Measurements from ENCODE around the gene ZNF789. TPM values are rescaled to one million over a fixed set of nuclear protein-coding genes. Genes with fewer than 3 reads are reported as not detected.

ZNF789 gene
- polyA plus RNA-seq, 1 of the 3 experiments (the other 2 are of a cell fraction), result 27.7 TPM

GRCh38 chr7:99485094-99485493 lies 12.4 kb downstream of the ZNF789 start:
- Histone ChIP-seq H3K9ac (no peak overlapping the region), H3K79me2 (ENCODE audit: insufficient read depth) (peaks cover 20% of the 10 kb centered on the region; the same call in 1 of the 2 replicates), H3K4me1 (ENCODE audit: control insufficient read depth in 1 of 2, insufficient read depth in 2 of 2, low read depth in 1 of 2, low read length in 1 of 2) (no peaks in the 10 kb centered on the region; a peak in 1 of 4 replicates), H4K20me1 (ENCODE audit: insufficient read depth) (no peaks in the 10 kb centered on the region), H3K9me3 (no peaks in the 10 kb centered on the region), H3K27me3 (ENCODE audit: insufficient read depth) (no peaks in the 10 kb centered on the region), H3K4me2 (no peak overlapping the region), H3K9me2 (no peaks in the 10 kb centered on the region), H3K36me3 (replicated peaks in 1 of 2; ENCODE audit: control insufficient read depth in 1 of 2, insufficient read depth in 2 of 2, low read length in 1 of 2) (peaks cover 20 to 40% of the 10 kb centered on the region in 2 experiments), H3K27ac (ENCODE audit: low read depth in 2 of 2, low read length in 1 of 2) (no peak overlapping the region), H2AFZ (ENCODE audit: low read depth) (no peak overlapping the region), H3K4me3 (ENCODE audit: low read depth in 2 of 2, low read length in 1 of 2) (no peak overlapping the region), H3F3A (replicated peaks; ENCODE audit: insufficient read depth) (peaks cover 7% of the 10 kb centered on the region)
- POLR2A ChIA-PET, result no interaction called here
- DNase-seq, result no peak
- CTCF ChIA-PET, result no interaction called here
- 93% methylated on average over 5 of the region's 5 CpGs for WGBS (ENCODE audit: low lambda C conversion rate)
- TF ChIP-seq CHD2 (IDR thresholded peaks at IDR 0.05; ENCODE audit: low read length, partially characterized antibody) (no peak), MAX (IDR thresholded peaks at IDR 0.05; ENCODE audit: low read depth) (no peak), PBX3 (IDR thresholded peaks at IDR 0.05) (no peak), FOXM1 (IDR thresholded peaks at IDR 0.05; ENCODE audit: low read depth) (no peak)

GRCh38 chr7:99489235-99489634 lies 16.5 kb downstream of the ZNF789 start:
- no peak overlapping the region for H3K4me3 ChIP-seq (ENCODE audit: low read depth in 2 of 2, low read length in 1 of 2)
- ChIA-PET CTCF (interaction anchor here (0.7 kb wide), 1 partner anchor 24 kb away, joined by 3 read pairs; the partner anchor contains the start of gene ATP5MF), POLR2A (no interaction called here)
- H3K79me2 ChIP-seq (ENCODE audit: insufficient read depth), result peaks cover 36% of the 10 kb centered on the region
- H3K36me3 ChIP-seq (replicated peaks in 1 of 2; ENCODE audit: control insufficient read depth in 1 of 2, insufficient read depth in 2 of 2, low read length in 1 of 2), result peaks cover 16 to 30% of the 10 kb centered on the region in 2 experiments
- peaks cover 9% of the 10 kb centered on the region; the same call in 1 of the 2 replicates for H3K9me3 ChIP-seq
- no peaks in the 10 kb centered on the region for H3K27me3 ChIP-seq (ENCODE audit: insufficient read depth)
- H3K9me2 ChIP-seq, result no peaks in the 10 kb centered on the region
- DNase-seq, result no peak
- no peak overlapping the region for H2AFZ ChIP-seq (ENCODE audit: low read depth)
- H3K9ac ChIP-seq, result no peak overlapping the region
- TF ChIP-seq NFIC (IDR thresholded peaks at IDR 0.05; ENCODE audit: borderline replicate concordance) (no peak), PBX3 (IDR thresholded peaks at IDR 0.05) (no peak), FOSL2 (IDR thresholded peaks at IDR 0.05; ENCODE audit: borderline replicate concordance, low read depth) (no peak), SMC3 (IDR thresholded peaks at IDR 0.05; ENCODE audit: low read depth, low read length) (no peak)
- H3K4me2 ChIP-seq, result no peak overlapping the region
- peaks cover 7% of the 10 kb centered on the region for H3F3A ChIP-seq (replicated peaks; ENCODE audit: insufficient read depth)
- no peaks in the 10 kb centered on the region for H4K20me1 ChIP-seq (ENCODE audit: insufficient read depth)
- 86% methylated on average over 4 of the region's 4 CpGs for WGBS (ENCODE audit: low lambda C conversion rate)
- no peak overlapping the region for H3K27ac ChIP-seq (ENCODE audit: low read depth in 2 of 2, low read length in 1 of 2)
- no peaks in the 10 kb centered on the region for H3K4me1 ChIP-seq (ENCODE audit: control insufficient read depth in 1 of 2, insufficient read depth in 2 of 2, low read depth in 1 of 2, low read length in 1 of 2)

DNA sequence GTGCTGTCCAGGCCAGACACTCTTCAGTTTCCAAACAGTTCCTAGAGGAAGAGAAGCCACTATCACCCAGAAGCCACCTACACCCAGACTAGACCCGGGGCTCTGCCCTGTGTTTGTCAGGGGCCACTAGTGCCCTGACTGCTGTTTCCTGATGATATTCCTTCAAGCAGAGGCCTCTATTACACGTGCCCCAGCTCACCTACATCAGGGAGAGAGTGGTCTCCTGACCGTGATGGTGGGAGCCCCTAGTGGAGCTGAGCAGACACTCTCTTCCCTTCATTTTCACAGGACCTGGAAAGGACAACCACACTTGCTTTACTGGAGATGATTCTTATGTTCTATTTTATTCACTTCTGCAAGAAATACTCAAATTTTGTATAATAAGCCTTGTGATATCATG lies 18.2 kb downstream of the ZNF789 start:
- Histone ChIP-seq H3K79me2 (ENCODE audit: insufficient read depth) (peaks cover 52% of the 10 kb centered on the region), H4K20me1 (ENCODE audit: insufficient read depth) (no peaks in the 10 kb centered on the region), H3K4me3 (ENCODE audit: low read depth in 2 of 2, low read length in 1 of 2) (no peak overlapping the region), H3K9ac (no peak overlapping the region), H3F3A (replicated peaks; ENCODE audit: insufficient read depth) (peaks cover 7% of the 10 kb centered on the region), H3K9me2 (no peaks in the 10 kb centered on the region), H3K9me3 (peaks cover 9% of the 10 kb centered on the region; the same call in 1 of the 2 replicates), H3K36me3 (replicated peaks in 1 of 2; ENCODE audit: control insufficient read depth in 1 of 2, insufficient read depth in 2 of 2, low read length in 1 of 2) (peaks cover 19 to 46% of the 10 kb centered on the region in 2 experiments), H3K4me1 (ENCODE audit: control insufficient read depth in 1 of 2, insufficient read depth in 2 of 2, low read depth in 1 of 2, low read length in 1 of 2) (no peaks in the 10 kb centered on the region), H3K27me3 (ENCODE audit: insufficient read depth) (no peaks in the 10 kb centered on the region), H3K27ac (ENCODE audit: low read depth in 2 of 2, low read length in 1 of 2) (no peak overlapping the region), H3K4me2 (no peak overlapping the region), H2AFZ (ENCODE audit: low read depth) (no peak overlapping the region)
- ChIA-PET CTCF (interaction anchor here (1.2 to 2.3 kb wide), 3 partner anchors 8 to 66 kb away, joined by 3 to 7 read pairs (median 3); no protein-coding TSS in a partner anchor), POLR2A (no interaction called here)
- 85% methylated on average over 3 of the region's 3 CpGs for WGBS (ENCODE audit: low lambda C conversion rate)
- TF ChIP-seq IRF3 (IDR thresholded peaks at IDR 0.05; ENCODE audit: low read depth, low read length) (no peak), RFX5 (IDR thresholded peaks at IDR 0.05; ENCODE audit: low read length) (no peak), TAF1 (IDR thresholded peaks at IDR 0.05; ENCODE audit: borderline replicate concordance, low read depth, low read length) (no peak), EZH2phosphoT487 (IDR thresholded peaks at IDR 0.05; ENCODE audit: borderline replicate concordance, low read depth) (no peak)
- TF ChIP-seq, protein P1, sequence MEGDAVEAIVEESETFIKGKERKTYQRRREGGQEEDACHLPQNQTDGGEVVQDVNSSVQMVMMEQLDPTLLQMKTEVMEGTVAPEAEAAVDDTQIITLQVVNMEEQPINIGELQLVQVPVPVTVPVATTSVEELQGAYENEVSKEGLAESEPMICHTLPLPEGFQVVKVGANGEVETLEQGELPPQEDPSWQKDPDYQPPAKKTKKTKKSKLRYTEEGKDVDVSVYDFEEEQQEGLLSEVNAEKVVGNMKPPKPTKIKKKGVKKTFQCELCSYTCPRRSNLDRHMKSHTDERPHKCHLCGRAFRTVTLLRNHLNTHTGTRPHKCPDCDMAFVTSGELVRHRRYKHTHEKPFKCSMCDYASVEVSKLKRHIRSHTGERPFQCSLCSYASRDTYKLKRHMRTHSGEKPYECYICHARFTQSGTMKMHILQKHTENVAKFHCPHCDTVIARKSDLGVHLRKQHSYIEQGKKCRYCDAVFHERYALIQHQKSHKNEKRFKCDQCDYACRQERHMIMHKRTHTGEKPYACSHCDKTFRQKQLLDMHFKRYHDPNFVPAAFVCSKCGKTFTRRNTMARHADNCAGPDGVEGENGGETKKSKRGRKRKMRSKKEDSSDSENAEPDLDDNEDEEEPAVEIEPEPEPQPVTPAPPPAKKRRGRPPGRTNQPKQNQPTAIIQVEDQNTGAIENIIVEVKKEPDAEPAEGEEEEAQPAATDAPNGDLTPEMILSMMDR (IDR thresholded peaks at IDR 0.05), result 0 out of 2 replicates have a peak, but pooled peaks have one; percentile 7
- DNase-seq, result no peak
